Esophagus squamous epithelium (tissue), 5 donors: Measurements from ENCODE around the gene TIMM17A. TPM values are rescaled to one million over a fixed set of nuclear protein-coding genes. Genes with fewer than 3 reads are reported as not detected.
A peak's percentile ranks its signal among the peaks of the same experiment; 100 is the strongest.

Experiments used
- DNase-seq: peaks from one replicate; lab custom pipeline; 2025; lab: John Stamatoyannopoulos, UW
- H3K27ac ChIP-seq, 4 donors: fragments of 200-600 bp; sonication (generic); one replicate each; pipeline ENCODE4 v1.5.1; 2016 to 2019; ENCODE audit warnings: mild to moderate bottlenecking in 1 of 4
- H3K27me3 ChIP-seq, 4 donors: fragments of 200-600 bp; sonication (generic); 1 replicate in 3 of 4; 2 replicates in 1 of 4; pipeline versions ENCODE4 v1.5.1 to v1.6.0; 2017 to 2021; ENCODE audit warnings: antibody characterized with exemption in 1 of 4
- H3K36me3 ChIP-seq, 3 donors: fragments of 200-600 bp; sonication (generic); one replicate each; pipeline ENCODE4 v1.5.1; 2016 to 2019
- H3K4me1 ChIP-seq, 3 donors: fragments of 200-600 bp; sonication (generic); one replicate each; pipeline ENCODE4 v1.5.1; 2017 to 2019
- H3K4me3 ChIP-seq, 4 donors: fragments of 200-600 bp; sonication (generic); 1 replicate in 3 of 4; 2 replicates in 1 of 4; pipeline ENCODE4 v1.5.1; 2016 to 2019; ENCODE audit warnings: mild to moderate bottlenecking in 2 of 4, moderate library complexity in 1 of 4
- H3K9me3 ChIP-seq, 3 donors: fragments of 200-600 bp; sonication (generic); one replicate each; pipeline ENCODE4 v1.5.1; 2016 to 2019
- POLR2A ChIP-seq, 4 donors: fragments of 450-650 bp; IDR thresholded peaks; one replicate each; pipeline ENCODE4 v1.6.1; 2017; ENCODE audit warnings: antibody characterized with exemption in 4 of 4, mild to moderate bottlenecking in 4 of 4, moderate library complexity in 3 of 4
- WGBS, 2 donors: methylation state at CpG; one replicate each; pipeline ENCODE4 v1.1.5; 2018; 5-methylcytosine and 5-hydroxymethylcytosine counted together
- intact Hi-C: fragments of 100-400 bp; cut with DNase I; formaldehyde crosslinking; loops from one replicate; pipeline ENCODE4 v1.15.0; 2022
- total RNA-seq, 4 donors: library from RNA; depleted of rRNA; stranded (reverse); fragments of >200 nt; gene quantifications; one replicate each; pipeline ENCODE4 v1.1.0, GENCODE V29; 2016
- TF ChIP-seq, protein P1 (sequence below), 6 experiments: fragments of 450-650 bp in 4 of 6; fragments of 200-600 bp in 2 of 6; sonication (generic) in 2 of 6; IDR thresholded peaks; one replicate each; pipeline ENCODE4 v1.5.1; 2016 to 2019; ENCODE audit warnings: antibody characterized with exemption in 6 of 6, mild to moderate bottlenecking in 4 of 6, moderate library complexity in 4 of 6
- donor health status: DM: yes; HTN: yes; CAD: no.

Gene TIMM17A
- total RNA-seq, 4 donors from 2014 or later: 18.7 to 44.6 (median 34.6) TPM

GRCh38 chr1:201921952-201922558 is 33.2 kb upstream of the TIMM17A start:
- peaks cover 3 to 67% (median 18%) of the 10 kb centered on the region in 3 donors for H3K4me1 ChIP-seq
- no peaks in the 10 kb centered on the region for H3K9me3 ChIP-seq
- no peak for TF ChIP-seq POLR2A (IDR thresholded peaks at IDR 0.05)
- TF ChIP-seq, protein P1, sequence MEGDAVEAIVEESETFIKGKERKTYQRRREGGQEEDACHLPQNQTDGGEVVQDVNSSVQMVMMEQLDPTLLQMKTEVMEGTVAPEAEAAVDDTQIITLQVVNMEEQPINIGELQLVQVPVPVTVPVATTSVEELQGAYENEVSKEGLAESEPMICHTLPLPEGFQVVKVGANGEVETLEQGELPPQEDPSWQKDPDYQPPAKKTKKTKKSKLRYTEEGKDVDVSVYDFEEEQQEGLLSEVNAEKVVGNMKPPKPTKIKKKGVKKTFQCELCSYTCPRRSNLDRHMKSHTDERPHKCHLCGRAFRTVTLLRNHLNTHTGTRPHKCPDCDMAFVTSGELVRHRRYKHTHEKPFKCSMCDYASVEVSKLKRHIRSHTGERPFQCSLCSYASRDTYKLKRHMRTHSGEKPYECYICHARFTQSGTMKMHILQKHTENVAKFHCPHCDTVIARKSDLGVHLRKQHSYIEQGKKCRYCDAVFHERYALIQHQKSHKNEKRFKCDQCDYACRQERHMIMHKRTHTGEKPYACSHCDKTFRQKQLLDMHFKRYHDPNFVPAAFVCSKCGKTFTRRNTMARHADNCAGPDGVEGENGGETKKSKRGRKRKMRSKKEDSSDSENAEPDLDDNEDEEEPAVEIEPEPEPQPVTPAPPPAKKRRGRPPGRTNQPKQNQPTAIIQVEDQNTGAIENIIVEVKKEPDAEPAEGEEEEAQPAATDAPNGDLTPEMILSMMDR (IDR thresholded peaks at IDR 0.05): no peak
- no peak for DNase-seq
- H3K27me3 ChIP-seq: no peaks in the 10 kb centered on the region
- no peak overlapping the region for H3K4me3 ChIP-seq
- intact Hi-C loops: no loop called here
- H3K36me3 ChIP-seq: no peaks in the 10 kb centered on the region
- 82 to 92% methylated on average over 3 of the region's 3 CpGs for WGBS, 2 donors
- H3K27ac ChIP-seq: peak overlapping the region in 2 of 4 donors; percentile 63 to 91

GRCh38 chr1:201925301-201925567 is 30.1 kb upstream of the TIMM17A start:
- no peaks in the 10 kb centered on the region for H3K36me3 ChIP-seq
- no peaks in the 10 kb centered on the region for H3K27me3 ChIP-seq
- no peaks in the 10 kb centered on the region for H3K9me3 ChIP-seq
- 68 to 71% methylated on average over 2 of the region's 2 CpGs for WGBS, 2 donors
- TF ChIP-seq, protein P1 (IDR thresholded peaks at IDR 0.05): no peak
- TF ChIP-seq POLR2A (IDR thresholded peaks at IDR 0.05): no peak
- peak overlapping the region in 2 of 4 donors; percentile 67 to 71 for H3K27ac ChIP-seq
- no peak overlapping the region for H3K4me3 ChIP-seq
- DNase-seq: no peak
- intact Hi-C loops: no loop called here
- H3K4me1 ChIP-seq: peaks cover 0 to 38% (median 4%) of the 10 kb centered on the region in 3 donors

DNA sequence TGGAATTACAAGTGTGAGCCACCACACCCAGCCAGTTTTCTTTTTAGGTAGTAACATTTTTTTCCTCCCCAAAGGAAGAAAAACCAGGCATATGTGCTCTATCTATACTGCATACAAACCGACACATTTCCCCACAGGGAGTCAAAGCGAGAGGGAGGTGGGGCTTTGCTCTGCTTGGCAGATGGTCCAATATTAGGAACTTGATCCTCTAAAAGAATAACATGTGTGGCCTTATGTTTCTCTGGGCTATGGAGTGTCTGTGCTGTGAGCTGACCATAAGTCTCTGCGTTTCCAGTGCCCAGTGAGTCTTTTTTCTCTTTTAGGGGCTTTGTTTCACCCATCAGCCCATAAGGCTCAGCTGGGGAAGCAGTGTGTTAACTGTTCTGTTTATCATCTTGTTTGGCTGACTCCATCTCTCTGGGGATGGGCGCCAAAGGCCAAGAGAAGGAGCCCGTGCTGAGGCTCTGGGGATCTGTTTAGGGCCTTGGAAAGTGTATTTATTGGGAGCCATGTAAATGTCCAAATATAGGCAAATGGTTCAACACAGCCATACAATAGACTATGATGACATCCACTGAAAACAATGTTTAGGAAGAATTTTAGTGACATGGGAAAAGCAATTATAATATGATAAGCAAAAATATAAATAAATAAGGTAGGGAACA is 29.2 kb upstream of the TIMM17A start:
- DNase-seq: no peak
- intact Hi-C loops: no loop called here

GRCh38 chr1:201928266-201928665 is 27.0 kb upstream of the TIMM17A start:
- peaks cover 0 to 38% (median 7%) of the 10 kb centered on the region in 3 donors for H3K4me1 ChIP-seq
- no peak overlapping the region for H3K4me3 ChIP-seq
- H3K27ac ChIP-seq: peak overlapping the region in 2 of 4 donors; percentile 37 to 71
- intact Hi-C loops: no loop called here
- H3K36me3 ChIP-seq: no peaks in the 10 kb centered on the region
- 84 to 94% methylated on average over 3 of the region's 3 CpGs for WGBS, 2 donors
- no peaks in the 10 kb centered on the region for H3K9me3 ChIP-seq
- H3K27me3 ChIP-seq: no peaks in the 10 kb centered on the region
- no peak for TF ChIP-seq POLR2A (IDR thresholded peaks at IDR 0.05)
- TF ChIP-seq, protein P1 (IDR thresholded peaks at IDR 0.05): no peak
- no peak for DNase-seq

More for the DNA sequence above, 29.2 kb upstream of the TIMM17A start:
- no peaks in the 10 kb centered on the region for H3K9me3 ChIP-seq
- no peak overlapping the region for H3K4me3 ChIP-seq
- peak overlapping the region in 3 of 4 donors; percentile 58 to 71 (median 67) for H3K27ac ChIP-seq
- WGBS, 2 donors: 46 to 82% methylated on average over 4 to 5 of the region's 5 CpGs
- TF ChIP-seq, protein P1 (IDR thresholded peaks at IDR 0.05): no peak
- no peak for TF ChIP-seq POLR2A (IDR thresholded peaks at IDR 0.05)
- no peaks in the 10 kb centered on the region for H3K27me3 ChIP-seq
- no peaks in the 10 kb centered on the region for H3K36me3 ChIP-seq
- peaks cover 0 to 38% (median 7%) of the 10 kb centered on the region in 3 donors for H3K4me1 ChIP-seq

GRCh38 chr1:201930137-201930536 is 25.2 kb upstream of the TIMM17A start:
- DNase-seq: no peak
- intact Hi-C loops: no loop called here
- peak overlapping the region in 3 of 4 donors; percentile 8 to 55 (median 30) for H3K27ac ChIP-seq
- no peaks in the 10 kb centered on the region for H3K9me3 ChIP-seq
- H3K4me1 ChIP-seq: peaks cover 0 to 48% (median 7%) of the 10 kb centered on the region in 3 donors
- H3K36me3 ChIP-seq: no peaks in the 10 kb centered on the region
- TF ChIP-seq, protein P1 (IDR thresholded peaks at IDR 0.05): no peak
- no peak for TF ChIP-seq POLR2A (IDR thresholded peaks at IDR 0.05)
- H3K4me3 ChIP-seq: no peak overlapping the region
- no peaks in the 10 kb centered on the region for H3K27me3 ChIP-seq
- 65 to 68% methylated on average over 4 of the region's 4 CpGs for WGBS, 2 donors
